DMS 273 treated with DMSO at 0.1 percent for 48 hours (cell line): ENCODE measurements around the gene TTC28.

ENCODE experiments used
- DNase-seq: peaks from one replicate; lab custom pipeline; 2025; lab: John Stamatoyannopoulos, UW

The TTC28 gene

DNA sequence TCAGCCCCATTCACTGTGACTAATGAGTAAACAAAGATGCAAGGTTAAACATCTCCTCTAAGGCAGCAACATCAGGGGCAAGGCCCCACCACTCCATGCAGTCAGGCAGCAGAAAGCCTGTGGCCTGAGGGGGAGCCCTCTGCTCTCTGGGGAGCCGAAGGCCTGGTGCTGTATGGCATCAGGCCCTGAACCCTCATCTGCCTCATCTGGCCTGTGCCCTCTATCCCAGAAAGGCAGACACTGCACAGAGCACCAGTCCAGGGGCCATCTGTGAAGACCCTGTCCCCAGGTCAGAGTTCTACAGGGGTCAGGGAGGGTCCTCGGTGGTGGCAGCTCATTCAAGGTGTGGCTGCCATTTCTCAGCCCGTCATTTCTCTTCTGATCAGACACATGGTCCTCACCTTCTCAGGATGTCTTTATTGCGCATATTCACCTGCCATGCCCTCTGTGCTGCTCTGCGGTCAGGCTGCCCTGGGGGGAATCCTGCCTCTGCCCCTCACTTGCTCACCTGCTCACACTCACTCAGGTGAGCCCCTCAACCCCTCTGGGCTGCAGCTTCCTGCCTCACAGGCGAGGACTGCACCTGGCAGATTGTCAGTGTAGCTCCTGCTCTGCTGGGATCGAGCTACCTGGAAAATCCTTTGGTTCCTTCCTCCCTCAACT is 657.5 kb downstream of the TTC28 start:
- no peak for DNase-seq

DNA sequence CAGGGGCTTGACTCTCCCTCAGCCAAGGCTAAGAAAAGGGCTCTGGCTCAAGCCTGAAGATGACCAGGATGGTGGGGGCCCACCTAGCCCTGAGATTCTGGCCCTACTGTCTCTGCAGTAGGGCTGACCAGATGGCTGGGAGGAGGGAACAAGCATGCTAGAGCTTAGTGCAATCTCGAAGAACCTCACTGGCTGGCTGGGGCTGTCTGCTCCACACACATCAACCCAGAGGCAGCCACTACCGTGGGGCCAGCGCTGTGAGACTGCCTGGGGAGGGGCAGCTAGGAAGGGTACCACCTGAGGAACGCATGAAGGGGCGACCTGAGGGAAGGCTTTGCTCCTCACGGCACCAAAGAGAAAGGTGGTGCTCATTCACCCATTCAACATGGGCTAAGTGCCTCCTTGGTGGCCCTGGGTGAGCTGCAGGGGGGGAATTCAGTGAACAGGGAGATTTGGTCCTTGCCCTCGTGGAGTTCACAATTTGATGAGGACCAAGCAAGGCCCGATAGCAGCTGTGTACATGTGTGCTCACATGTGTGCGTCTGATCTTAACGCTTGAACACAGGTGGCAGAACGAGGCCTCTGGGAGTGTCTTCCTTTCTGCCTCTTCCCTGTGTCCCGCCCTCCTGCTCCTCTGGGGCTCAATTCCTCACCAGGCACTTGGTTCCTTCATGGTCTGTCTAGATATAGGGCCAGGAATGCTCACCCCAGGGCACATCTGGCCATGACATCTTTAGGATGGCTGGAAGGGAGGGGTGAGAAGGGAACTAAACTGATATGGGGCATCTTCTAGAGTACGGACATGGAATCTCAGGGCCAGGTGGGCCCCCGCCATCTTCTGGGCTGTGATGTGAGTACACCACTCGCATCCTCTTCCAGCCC is 658.3 kb downstream of the TTC28 start:
- no peak for DNase-seq

DNA sequence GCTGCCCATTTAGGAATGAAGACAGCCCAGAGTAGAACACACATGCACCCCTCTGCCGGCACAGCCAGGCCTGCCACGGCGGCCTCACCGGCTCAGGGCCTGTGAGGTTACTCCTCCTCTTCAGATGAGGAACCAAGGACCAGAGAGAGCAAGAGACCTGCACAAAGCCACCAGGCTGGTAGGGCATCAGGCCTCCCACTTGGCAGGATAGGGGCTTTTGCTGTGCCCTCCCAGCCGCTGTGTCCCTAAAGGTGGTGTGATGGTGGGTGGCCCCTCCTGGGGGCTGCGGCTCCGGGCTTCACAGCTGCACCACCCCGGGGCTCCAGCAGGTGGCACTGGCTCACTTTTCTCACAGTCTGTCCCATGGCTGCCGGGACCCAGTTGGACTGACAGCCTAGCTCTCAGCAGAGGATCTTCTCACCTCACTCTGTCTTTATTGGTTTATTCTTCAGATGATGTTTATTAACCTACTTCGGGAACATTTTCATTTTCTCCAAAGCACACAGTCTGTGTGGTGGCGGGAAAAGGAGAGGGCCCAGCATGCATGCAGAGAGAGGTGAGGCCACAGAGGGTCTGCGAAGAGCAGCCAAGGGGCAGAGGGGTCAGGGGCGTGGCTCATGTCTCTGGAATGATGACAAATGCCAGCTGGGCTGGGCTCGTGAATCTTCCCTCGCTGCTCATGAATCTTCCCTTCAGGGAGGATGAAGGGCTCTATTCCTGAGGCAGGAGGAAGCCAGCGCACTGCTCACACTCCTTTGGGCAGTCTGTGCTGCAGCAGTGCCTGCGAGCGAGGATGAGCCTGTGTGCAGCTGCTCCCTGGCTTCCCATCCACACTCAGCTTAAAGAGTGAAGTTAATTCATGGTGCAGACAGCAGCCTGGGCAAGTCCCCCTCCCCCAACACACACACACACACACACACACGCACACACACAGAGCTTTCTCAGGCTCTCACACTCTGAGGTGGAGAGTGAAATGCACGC is 659.5 kb downstream of the TTC28 start:
- no peak for DNase-seq

DNA sequence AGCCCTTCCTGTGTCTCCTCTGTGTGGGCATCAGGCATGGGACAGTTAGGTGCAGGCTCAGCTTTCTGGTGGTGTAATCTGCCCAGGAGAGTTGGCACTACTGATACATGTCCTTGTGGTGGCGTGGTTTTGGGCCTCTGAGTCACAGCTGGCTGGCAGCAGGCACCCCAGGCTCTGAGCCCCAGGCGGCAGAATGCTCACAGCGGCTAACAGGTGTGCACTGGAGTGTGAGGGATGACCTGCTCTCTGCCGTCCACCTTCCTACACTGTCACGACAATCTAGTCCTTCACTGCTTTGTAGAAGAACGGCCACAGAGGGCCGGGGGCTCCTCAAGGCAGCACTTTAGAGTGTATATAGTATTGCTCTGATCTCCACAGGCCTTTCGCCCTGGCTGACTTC is 660.3 kb downstream of the TTC28 start:
- no peak for DNase-seq

DNA sequence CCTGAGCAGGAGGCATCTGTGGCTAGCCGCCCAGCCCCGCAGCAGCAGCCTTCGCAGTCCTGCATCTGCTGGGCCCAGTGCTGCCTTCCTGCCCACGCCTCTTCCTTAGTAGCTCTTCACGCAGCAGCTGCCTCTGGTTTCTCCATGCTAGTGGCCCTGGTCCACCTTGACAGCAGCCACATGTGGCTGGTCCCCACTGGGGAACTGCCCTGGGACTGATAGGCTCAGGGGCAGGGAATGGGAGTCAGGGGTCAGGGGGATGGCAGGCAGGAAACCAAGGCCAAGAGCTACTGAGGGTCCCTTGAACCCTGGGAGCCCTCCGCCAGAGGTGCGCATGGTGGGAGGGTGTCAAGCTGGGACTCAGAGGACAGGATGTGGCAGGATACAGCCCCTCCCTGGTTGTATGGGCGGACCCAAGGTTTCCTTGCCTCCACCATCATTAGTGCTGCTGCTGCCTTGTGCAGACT is 661.1 kb downstream of the TTC28 start:
- no peak for DNase-seq

DNA sequence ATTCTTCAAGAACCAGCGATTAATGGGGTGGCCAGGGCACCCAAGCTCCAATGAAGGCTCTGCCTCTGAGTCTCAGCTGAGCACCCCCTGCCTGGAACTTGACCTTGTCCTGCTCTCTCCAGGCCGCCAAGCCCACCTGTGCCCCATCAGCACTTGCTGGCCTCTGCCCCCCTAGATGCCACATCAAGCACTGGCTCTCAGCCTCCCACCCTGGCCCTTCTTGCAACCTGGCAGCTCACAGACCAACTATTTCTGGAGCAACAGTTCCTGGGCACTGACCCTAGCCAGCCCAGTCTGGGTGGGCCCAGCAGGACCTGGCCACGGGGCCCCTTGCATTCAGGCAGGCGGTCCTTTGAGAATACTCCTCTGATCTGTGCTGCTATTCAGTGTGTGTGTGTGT is 661.8 kb downstream of the TTC28 start:
- no peak for DNase-seq

DNA sequence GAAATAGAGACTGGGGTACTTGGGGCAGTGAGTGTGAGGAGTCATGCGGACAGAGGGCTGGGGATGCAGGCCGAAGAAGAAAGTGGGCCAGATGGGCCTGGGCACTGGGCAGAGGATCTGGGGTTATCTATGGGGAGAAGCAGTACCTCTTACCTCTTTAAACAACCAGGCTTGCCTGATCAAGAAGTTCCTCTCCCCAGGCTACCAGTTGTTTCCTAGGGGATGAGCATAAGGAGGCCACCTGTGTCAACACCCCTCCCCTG is 662.2 kb downstream of the TTC28 start:
- DNase-seq, result no peak

DNA sequence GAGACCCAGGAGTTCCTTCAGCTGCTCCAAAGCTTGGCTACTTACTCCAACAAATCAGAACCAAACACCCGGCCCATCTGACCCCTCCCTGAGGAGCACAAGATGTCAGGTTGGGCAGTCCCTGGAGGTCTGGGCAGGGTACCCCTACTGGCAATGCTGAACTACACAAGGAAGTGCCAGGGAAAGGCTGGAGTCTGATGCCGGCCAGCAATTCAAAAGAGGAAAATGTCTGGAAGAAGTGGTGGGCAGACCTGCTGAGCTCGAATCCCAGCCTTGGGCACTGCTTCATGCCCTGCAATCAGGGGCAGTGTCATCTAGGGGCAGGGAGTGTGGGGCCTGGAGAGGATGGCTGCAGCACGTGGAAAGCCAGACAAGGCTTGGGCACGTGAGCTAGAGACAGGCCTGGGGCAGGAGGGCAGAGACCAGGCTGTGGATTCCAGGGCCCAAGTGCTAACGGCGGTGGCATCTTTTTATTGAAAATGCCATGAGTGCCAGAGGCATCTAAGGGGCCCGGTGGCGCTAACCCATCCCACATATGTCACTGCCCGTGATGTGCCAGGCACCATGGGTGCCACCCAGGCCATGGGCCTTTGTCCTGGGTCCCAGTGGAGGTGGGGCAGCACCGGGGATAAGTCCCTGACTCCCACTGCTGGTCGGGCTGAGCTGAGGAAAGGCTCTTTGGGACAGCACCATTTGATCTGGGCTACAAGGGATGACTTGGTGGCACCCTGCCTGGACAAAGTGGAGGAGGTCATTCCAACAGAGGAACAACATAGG is 662.7 kb downstream of the TTC28 start:
- no peak for DNase-seq

DNA sequence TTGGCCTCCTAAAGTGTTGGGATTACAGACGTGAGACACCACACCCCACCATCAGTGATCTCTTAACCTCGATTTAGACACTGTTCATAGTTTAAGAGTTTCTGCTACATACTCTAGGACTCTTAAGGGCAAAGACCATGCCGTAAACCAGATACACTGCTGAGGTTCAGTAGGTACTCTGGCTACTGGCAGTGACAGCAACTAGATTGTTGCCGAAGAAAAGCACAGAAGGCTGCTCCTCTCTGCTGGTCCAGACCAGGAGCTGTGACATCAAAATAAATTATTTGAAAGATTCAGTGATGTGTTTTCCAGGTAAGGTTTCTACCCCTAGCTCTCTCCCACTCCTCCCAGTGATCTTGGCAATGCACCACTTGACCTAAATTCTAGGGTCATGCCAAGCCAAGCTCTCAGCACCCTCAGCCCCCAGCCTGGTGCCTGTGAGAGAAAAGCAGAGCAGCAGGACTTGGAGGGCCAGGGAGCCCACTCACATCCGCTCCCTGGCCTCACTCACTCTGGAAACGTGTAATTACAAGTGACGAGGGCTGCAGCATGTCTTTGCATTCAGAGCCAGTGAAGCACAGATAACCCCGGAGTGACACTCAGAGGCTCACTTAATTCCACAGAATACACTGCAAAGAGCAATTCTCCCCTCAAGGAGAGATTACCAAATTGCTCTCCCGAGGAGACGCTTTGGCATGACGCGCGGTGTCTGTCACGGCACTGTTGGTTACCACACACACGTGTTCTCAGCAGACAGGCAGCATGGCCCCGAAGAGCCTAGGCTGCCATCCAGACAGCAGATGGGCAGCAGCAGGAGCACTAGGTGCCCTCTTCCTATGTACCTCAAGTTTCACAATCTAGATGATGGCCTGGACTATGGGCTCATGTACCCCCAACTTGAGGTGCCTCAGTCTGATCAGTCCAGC is 663.7 kb downstream of the TTC28 start:
- DNase-seq, result no peak

DNA sequence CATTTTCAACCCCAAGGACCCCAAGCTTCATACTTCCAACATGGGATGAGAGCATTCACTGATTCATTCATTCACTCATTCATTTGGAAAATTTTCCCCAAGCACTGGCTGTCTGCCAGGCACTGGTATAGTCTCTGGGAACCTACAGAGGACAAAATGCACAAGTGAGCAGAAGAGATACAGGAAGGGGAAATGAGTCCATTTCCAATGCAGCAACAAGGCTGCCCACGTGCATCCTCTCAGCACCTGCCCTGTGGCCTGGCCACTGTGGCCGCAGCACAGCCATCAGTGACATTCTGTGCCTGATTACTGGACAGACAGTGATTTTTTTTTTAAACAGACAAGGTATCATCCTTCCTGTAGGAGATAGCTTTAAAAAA is 664.6 kb downstream of the TTC28 start:
- no peak for DNase-seq

DNA sequence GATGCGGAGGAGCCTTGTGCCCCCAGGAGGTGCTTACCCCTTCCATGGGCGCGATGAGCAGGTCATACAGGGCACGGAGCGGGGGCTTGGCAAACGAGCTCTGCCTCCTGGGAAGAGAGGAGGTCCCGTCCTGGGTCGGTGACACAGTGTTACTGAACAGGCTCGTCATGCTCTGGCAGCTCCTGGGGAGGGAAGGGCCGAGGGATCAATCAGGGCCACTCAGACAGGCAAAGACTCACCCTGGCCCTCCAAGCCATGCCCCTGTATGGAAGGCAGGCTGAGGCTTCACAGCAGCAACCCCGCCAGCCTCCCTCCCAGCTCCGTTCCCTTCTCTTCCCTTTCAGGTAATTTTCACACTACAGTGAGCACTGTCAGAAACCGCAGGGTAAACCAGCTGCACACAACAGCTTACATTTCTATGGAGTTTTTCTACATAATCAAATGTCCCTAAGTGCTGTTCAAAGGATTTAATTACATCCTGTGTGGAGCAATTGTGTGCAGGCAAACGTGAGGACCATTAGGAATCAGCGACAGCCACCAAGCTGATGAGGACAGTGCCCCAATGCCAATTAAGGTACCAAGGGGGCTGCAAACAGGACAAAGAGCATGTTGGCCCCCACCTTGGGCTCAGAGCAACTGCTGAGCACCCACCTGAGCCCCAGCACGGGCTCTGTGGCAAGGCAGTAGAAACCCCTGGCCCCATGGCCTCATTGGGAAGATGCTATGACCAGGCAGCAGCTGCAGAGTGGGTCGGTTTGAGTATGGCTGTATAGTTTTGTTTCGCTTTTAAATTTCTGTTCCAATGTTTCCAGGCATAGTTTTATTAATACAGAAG is 665.2 kb downstream of the TTC28 start:
- DNase-seq, result no peak

DNA sequence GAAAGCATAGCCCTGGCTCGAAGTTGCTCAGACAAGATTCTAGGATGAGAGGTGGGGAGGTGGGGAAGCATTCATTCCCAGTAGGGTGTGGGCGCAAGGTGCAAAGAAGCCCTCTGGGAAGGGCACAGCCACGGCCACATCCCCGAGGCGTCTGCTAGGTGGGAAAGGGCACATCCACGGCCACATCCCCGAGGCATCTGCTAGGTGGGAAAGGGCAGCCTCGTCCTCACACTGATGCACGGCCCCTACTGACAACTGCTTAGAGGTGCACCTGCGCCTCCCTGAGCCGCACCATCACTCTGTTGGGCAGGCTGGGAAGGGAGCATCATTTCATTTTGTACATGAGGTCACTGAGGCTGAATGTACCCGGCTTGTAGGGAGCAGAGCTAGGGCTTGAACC is 666.0 kb downstream of the TTC28 start:
- no peak for DNase-seq

DNA sequence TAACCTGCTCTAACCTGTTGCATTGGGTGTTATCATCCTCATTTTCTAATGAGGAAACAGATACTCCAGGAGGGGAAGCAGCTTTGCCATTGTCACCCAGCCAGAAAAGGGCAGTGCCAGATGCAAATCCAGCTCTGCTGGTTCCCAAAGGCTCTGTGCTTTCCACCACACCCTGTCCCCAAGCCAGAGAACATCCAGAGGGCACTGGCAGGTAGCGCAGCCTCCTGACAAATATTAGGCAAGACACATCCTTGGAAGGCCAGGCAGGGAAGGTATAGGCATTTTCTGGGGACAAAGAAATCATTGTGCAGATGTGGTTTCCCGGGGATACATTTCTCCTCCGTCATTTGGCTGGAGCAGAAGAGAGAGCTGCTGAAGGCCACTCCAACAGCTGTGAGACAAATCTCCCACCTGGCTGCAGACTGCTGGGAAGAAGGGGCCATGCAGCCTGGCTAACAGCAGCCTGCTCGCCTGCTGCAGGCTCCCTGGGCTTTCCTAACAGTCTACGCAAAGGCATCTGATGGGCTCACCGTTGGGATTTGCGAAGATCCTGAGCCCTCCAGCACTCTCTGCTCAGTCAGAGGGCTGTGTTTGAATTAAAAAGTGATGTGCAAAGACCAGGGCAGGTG is 666.7 kb downstream of the TTC28 start:
- no peak for DNase-seq

DNA sequence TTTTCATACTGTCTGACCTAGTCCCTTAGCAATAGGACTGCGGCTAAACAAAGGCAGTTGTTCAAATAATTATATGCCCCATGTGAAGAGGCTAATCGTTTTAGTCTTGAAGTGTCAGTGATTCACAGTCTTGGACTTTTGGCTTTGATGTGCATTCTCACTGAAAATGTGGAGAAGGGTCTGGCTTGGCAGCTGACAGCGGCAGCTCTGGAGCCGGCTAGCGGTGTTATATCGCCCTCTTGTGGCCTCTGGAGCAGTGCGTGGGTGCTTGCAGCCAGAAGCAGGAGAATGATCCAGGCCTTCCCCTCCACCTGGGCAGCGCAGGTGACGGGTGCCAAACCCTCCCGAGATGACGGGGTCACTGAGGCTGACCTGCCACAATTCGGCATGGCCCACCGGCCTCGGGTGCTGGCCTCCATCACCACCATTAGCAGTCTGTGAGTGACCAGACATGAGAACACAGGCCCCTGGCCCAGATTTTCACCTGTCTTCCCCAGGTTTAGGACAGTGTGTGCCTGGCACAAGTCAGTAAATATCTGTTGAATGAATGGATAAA is 670.3 kb downstream of the TTC28 start:
- no peak for DNase-seq

DNA sequence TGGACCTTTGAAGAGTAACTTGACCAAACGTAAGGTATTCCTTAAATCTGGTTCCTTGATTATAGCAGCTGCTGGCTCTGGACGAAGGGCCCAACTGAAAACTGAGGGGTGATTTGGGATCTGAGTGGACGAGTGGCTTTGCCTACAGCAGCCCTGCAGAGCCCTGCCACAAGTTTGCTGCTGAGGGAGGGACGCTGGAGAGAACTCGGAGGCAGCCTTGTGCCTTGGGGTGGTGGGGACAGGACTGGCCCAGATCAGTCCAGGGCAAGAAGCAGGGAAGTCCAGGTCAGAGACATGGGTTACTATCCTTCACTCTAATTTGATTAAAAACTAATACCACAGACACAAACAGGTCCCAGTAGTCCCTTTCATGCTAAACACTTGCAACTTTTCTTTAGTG is 671.0 kb downstream of the TTC28 start:
- no peak for DNase-seq

DNA sequence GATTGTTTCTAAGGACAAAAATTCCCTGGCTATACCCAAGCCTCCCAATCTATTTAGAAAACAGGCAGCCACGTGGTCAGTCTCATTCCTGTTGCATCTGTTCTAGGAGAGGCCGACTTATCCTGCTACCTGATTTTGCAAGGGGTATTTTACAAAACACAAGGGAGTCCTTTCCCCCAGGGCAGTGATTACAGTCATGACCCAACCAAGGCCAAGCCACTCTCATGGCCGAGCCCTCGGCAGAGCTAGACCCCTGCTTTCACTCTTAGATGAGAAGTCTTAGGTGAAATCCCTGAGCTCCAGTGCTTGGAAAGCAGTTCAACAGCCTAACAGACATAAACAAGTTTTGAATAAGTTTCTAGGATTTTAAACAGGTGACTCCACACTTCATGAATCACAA is 671.6 kb downstream of the TTC28 start:
- DNase-seq, result no peak

DNA sequence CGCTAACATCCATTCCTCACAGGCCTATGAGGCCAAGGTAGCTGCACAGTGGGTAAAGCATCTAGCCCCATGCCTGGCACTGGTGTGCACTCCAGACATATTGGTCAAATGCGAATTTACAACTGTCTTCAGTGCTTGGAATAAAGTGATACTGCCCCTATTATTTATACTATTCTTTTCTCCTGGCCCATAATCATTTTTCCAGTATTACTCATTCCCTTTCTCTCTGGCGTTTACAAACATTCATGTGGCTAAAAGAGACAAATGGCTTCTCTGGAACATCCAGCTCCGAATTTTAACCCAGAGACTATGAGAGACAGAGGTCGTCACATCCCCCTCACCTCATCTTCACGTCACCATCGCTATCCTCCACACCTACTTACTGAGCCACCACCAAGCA is 673.4 kb downstream of the TTC28 start:
- DNase-seq, result no peak

DNA sequence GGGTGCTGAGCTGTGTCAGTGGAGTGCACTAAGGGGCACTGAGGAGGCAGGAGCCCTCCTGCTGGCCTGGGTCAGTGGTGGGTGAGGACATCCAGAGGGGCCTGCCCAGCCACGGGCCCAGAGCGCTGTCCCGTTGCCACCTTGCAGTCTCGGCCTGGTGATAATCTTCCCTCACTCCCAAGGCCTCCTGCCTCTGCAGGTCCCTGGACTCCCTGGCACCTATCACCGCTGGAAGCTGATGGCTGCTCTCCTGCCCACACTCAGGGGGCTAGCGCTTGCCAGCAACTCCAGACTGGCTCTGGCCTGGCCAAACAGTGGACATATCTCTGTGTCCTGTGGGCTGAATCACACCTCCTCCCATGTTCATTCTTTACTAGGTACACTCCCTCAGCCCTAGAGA is 674.1 kb downstream of the TTC28 start:
- no peak for DNase-seq

DNA sequence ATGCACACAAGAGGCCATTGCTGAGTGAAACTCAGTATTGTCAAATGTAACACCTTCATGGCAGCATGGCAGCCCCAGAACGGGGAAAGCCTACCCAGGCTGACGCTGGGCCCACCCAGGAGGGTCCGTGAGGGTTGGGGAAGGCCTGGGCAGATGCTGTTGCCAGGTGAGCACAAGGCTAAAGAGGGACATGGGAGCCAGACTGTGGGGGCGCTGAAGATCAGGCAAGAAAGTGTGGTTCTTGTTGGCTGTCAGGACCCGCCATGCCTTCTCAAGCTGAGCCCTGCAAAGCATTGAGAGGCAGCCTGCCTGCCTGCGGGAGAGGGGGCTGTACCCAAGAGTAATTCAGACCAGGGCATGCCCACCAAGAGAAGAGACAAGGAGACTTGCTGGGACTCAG is 675.6 kb downstream of the TTC28 start:
- no peak for DNase-seq
